Measurements from ENCODE around the gene DCHS2.

Gene DCHS2

GRCh38 chr4:154490234-154490582 lies 1.4 kb downstream of the DCHS2 start:
- DNase-seq = no peak

GRCh38 chr4:154489558-154490233 lies 1.9 kb downstream of the DCHS2 start:
- DNase-seq = no peak

- DNase-seq = no peak
Observed at GRCh38 chr4:154487145-154487544, 4.5 kb downstream of the DCHS2 start.

GRCh38 chr4:154485127-154485773 lies 6.3 kb downstream of the DCHS2 start:
- DNase-seq = no peak

- DNase-seq = no peak
Observed at GRCh38 chr4:154478547-154478946, 13.1 kb downstream of the DCHS2 start.

- DNase-seq = no peak
Observed at GRCh38 chr4:154478128-154478527, 13.5 kb downstream of the DCHS2 start.

GRCh38 chr4:154476232-154476631 lies 15.4 kb downstream of the DCHS2 start:
- DNase-seq = no peak

- DNase-seq = no peak
Observed at GRCh38 chr4:154475820-154476219, 15.8 kb downstream of the DCHS2 start.

- DNase-seq = no peak
Observed at GRCh38 chr4:154473497-154473896, 18.1 kb downstream of the DCHS2 start.

GRCh38 chr4:154472858-154473257 lies 18.7 kb downstream of the DCHS2 start:
- no peak for DNase-seq

GRCh38 chr4:154471526-154472331 lies 19.9 kb downstream of the DCHS2 start:
- DNase-seq = no peak

- DNase-seq = no peak
Observed at GRCh38 chr4:154471032-154471431, 20.6 kb downstream of the DCHS2 start.

- DNase-seq = no peak
Observed at GRCh38 chr4:154467886-154468285, 23.7 kb downstream of the DCHS2 start.

GRCh38 chr4:154466336-154466735 lies 25.3 kb downstream of the DCHS2 start:
- DNase-seq = no peak

GRCh38 chr4:154465085-154465484 lies 26.5 kb downstream of the DCHS2 start:
- no peak for DNase-seq

GRCh38 chr4:154464654-154465053 lies 26.9 kb downstream of the DCHS2 start:
- DNase-seq = no peak

GRCh38 chr4:154462081-154462810 lies 29.4 kb downstream of the DCHS2 start:
- DNase-seq = no peak

- no peak for DNase-seq
Observed at GRCh38 chr4:154457471-154457870, 34.1 kb downstream of the DCHS2 start.

GRCh38 chr4:154456889-154457288 lies 34.7 kb downstream of the DCHS2 start:
- no peak for DNase-seq

- no peak for DNase-seq
Observed at GRCh38 chr4:154456240-154456639, 35.4 kb downstream of the DCHS2 start.

- no peak for DNase-seq
Observed at GRCh38 chr4:154455111-154455510, 36.5 kb downstream of the DCHS2 start.

GRCh38 chr4:154454710-154455109 lies 36.9 kb downstream of the DCHS2 start:
- no peak for DNase-seq

GRCh38 chr4:154452798-154453346 lies 38.7 kb downstream of the DCHS2 start:
- no peak for DNase-seq
